HG03066 (cell line): ENCODE data around the gene NXNL1.
"Not testable (repeated sequence)": the region's sequence is repeated elsewhere in the genome, so short reads cannot be mapped to it uniquely, and the experiment has no call there.

Experiments
- ATAC-seq: cut with Tn5 transposase; IDR thresholded peaks from one replicate; pipeline ENCODE4 v1.9.1; 2021; ENCODE audit warnings: low read depth; ENCODE audit not compliant: unreplicated experiment

Gene NXNL1

GRCh38 chr19:17487284-17488121 is 26.8 kb upstream of the NXNL1 start:
- no peak for ATAC-seq

- no peak for ATAC-seq
Measured at GRCh38 chr19:17486545-17487240, 26.0 kb upstream of the NXNL1 start.

GRCh38 chr19:17484520-17485185 is 23.9 kb upstream of the NXNL1 start:
- ATAC-seq, result no peak

- ATAC-seq, result no peak
Measured at GRCh38 chr19:17483605-17484002, 22.9 kb upstream of the NXNL1 start.

GRCh38 chr19:17482877-17483604 is 22.3 kb upstream of the NXNL1 start:
- ATAC-seq, result no peak

GRCh38 chr19:17481986-17482385 is 21.3 kb upstream of the NXNL1 start:
- no peak for ATAC-seq

GRCh38 chr19:17479325-17479791 is 18.6 kb upstream of the NXNL1 start:
- ATAC-seq, result no peak

- ATAC-seq, result no peak
Measured at GRCh38 chr19:17475541-17476115, 14.9 kb upstream of the NXNL1 start.

GRCh38 chr19:17475011-17475540 is 14.3 kb upstream of the NXNL1 start:
- not testable (repeated sequence) for ATAC-seq

- no peak for ATAC-seq
Measured at GRCh38 chr19:17473041-17473440, 12.3 kb upstream of the NXNL1 start.

GRCh38 chr19:17471410-17472125 is 10.8 kb upstream of the NXNL1 start:
- ATAC-seq, result no peak

- peak; percentile 68 for ATAC-seq
Measured at GRCh38 chr19:17470068-17470841, 9.5 kb upstream of the NXNL1 start, which contains the start of gene SLC27A1. SLC27A1 (plus strand) TSS chr19:17470524; CDS start chr19:17470541, 17 bp downstream.

- ATAC-seq, result peak; percentile 48
Measured at GRCh38 chr19:17469481-17470067, 8.8 kb upstream of the NXNL1 start.

GRCh38 chr19:17469092-17469480 is 8.4 kb upstream of the NXNL1 start:
- ATAC-seq, result no peak

- no peak for ATAC-seq
Measured at GRCh38 chr19:17468302-17469091, 7.8 kb upstream of the NXNL1 start.

- no peak for ATAC-seq
Measured at GRCh38 chr19:17467471-17468301, 7.0 kb upstream of the NXNL1 start.

- no peak for ATAC-seq
Measured at GRCh38 chr19:17466487-17466850, 5.7 kb upstream of the NXNL1 start.
